ENCODE data around the gene WDR86.

WDR86 gene

DNA sequence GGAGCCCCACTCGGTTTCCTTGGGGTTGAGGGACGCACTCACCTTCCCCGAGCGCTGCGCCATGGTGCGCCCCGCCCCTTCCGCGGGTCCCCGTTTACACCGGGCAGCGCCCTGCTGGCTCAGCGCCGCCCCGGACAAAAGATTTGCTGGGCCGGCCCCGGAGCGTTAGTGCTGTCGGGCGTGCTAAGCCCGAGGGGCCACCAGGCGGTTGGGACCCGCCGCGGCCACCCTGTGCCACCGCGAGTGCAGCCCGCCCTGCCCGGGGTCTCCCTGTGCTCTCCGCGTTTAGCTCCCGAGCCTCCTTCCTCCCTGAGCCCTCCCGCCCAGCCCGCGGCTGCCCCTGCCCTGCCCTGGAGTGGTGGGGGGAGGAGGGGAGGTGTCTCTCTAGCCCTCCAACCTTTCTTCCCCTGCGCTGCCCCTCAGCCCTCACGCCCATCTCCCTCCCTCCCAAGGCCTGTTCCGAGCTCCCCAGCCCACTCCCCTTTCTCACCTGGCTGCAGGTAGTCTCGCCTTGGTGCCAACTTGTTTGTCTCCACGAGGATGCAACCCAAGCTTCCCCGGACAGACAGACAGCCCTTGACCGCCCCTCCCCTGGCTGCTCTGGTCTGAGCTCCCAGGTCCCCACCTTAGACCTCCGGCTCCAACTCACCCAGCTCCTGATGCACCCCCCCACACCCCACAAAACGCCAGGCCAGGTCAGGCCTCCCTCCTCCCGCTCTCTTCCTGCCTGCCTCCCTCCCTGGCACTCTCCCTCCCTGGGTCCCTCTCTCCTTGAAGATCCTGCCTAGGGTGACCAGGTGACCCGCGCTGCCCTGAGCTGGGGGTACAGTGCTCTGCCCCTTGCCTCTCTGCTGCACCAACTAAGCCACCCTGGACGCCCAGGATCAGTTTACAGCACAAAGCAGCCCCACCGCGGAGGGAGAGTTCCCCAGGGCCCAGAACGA, 30.3 kb upstream of the WDR86 start, which contains the start of gene CRYGN:
CRYGN (minus strand) TSS at position 287 of the 944 bp plus-strand sequence; CDS start at position 63, 224 bp downstream.
- no peak for DNase-seq (ENCODE audit: low read depth)

DNA sequence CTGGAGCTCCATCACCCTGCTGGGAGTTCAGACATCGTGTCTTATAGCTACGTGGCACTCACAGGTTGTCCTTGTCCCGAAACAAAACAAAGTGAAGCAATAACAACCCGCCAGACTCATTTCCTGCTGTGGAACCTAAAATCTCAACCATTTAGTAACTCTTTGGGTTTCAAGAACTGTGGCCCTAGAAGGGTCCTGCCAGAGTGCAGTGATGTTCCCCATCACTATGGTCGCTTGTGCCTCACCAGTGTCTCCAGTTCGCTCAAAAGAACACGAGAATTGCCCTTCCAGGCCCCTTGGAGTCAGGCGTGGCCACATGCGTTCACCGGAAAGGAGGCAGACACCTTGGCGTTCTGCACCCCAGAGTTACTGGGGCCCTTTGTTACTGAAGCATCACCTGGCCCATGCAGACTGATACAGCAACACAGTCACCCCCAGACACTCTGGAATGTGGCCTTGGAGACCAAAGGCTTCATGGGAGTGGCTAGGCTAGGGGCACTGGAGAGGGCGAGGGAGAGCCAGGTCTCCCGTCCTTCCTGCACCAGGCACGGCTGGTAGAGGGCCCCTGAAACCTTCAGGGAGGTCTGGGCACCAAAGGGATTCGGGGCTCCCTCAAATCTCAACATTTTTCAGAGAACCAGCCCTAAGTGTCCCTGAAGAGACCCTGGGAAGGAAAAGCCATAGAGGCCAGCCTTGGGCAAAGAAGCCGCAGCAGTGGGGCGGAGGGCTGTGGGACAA, 29.2 kb upstream of the WDR86 start:
- no peak for DNase-seq (ENCODE audit: low read depth)

DNA sequence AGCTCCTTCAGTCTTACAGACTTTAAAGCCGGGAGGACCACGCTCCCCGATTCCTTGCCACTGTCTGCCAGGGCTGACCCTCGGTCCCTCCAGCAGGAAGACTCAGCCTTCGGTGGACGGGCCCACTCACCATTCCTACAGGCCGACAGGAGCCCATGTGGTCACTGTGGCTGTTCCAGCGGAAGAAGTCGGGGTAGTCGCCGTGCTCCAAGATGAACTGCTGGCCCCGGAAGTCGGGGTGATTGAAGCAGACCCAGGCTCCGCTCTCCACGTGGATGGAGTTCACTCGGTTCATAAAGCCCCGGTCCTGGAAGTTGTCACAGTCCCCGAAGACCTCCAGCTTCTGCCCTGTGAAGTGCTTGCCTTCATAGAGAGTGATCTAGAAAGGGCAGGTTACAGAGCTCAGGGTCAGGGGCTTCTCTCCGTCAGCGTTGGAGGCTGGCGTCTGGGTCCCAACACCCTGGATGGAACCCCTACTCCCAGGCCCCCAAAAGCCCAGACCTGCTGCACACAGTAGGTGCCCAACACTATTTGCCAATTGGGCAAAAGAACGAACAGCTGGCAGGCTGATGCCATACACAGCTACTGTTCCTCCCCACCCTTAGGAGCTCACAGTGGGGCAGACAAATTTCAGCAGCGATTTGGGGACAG, 28.2 kb upstream of the WDR86 start:
- no peak for DNase-seq (ENCODE audit: low read depth)

- no peak for DNase-seq (ENCODE audit: low read depth)
Observed at GRCh38 chr7:151437159-151437553, 27.3 kb upstream of the WDR86 start.

- DNase-seq (ENCODE audit: low read depth) = no peak
Observed at GRCh38 chr7:151436446-151437158, 26.8 kb upstream of the WDR86 start.

GRCh38 chr7:151435971-151436370, 26.1 kb upstream of the WDR86 start:
- no peak for DNase-seq (ENCODE audit: low read depth)

DNA sequence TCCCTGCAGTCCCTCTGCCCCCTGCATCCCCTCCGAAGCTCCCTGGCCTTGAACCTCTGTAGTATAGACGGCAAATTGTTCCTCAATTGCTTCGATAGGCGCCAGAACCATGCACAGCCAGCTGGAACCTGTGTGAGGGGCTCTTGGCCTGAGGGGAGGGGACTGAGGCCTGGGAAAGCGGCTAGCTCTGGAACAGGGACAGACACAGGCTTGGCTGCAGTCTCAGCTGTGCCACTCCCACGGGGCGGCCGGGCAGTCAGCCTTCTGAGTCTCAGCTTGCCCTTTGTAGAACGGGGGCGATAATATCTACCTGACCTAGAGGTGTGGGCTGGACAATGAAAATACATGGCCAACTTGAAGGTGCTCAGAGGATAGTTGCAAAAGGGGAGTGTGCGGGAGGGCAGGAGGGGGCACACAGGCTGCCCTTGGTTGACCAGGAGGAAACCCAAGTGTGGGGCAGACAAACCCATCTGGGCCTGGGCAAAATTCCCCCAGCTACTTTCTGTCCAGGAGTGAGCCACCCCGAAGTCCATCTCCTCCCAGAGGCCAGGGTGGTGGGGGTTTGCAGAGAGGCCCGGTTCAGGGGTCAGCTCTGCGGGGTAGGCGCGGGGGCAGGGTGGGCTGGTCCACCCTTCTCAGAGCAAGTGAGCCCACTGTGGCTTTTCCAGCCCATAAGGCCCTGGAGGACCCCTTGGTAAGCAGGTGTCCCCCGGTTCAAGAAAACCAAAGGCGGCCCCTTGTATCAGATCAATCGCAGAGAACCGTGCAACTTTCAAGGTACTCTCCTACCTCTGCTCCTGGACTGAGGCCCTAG, 25.5 kb upstream of the WDR86 start:
- no peak for DNase-seq (ENCODE audit: low read depth)

DNA sequence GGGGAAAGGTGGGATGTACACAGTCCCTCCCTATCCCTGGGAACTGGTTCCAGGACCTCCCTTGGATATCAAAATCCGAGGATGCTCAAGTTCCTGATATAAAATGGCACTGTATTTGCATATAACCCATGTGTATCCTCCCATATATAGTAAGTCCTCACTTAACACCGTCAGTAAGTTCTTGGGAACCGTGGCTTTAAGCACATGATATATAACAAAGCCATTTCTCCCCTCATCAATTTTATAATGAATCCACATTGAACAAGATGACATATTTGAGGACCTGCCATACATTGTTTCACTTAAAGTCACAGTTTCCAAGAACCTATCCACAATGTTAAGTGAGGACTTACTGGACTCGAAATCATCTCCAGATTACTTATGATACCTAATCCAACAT, 24.7 kb upstream of the WDR86 start:
- DNase-seq (ENCODE audit: low read depth) = no peak

- no peak for DNase-seq (ENCODE audit: low read depth)
Observed at GRCh38 chr7:151433721-151434400, 24.0 kb upstream of the WDR86 start.

DNA sequence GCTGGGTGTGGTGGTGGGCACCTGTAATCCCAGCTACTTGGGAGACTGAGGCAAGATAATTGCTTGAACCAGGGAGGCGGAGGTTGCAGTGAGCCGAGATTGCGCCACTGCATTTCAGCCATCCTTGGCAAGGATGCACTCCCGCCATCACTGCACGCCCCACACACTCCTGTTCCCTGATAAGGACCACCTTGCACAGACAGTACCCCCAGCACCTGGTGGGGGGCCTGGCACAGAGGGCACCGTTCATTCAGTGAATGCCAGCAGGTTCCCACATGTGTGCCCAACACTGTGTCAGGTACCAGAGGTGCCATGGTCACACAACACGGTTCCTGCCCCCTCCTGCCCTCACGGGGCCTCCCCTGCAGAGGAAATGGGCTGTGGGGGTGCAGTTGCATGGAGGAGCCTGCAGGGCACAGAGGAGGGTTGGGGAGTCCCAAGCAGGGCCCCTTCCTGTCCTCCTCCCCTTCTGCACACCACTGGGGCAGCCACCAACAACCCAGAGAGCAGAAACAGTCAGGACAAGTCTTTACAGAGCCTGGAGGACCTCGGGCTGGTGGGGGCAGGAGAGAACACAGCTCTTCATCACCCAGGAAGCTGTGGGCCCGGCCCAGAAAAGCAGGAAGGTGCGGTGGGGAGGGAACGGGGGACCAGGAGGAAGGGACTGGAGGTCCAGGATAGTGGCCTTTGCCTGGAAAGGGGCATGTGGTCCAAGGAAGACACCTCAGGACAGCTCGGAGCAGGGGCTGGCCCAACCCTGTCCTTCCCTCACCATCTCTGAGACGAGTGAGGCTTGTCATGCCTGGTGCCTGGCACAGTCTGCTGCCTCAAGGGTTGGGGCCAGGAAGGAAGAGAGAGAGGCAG, 23.1 kb upstream of the WDR86 start:
- DNase-seq (ENCODE audit: low read depth) = peak; percentile 20

DNA sequence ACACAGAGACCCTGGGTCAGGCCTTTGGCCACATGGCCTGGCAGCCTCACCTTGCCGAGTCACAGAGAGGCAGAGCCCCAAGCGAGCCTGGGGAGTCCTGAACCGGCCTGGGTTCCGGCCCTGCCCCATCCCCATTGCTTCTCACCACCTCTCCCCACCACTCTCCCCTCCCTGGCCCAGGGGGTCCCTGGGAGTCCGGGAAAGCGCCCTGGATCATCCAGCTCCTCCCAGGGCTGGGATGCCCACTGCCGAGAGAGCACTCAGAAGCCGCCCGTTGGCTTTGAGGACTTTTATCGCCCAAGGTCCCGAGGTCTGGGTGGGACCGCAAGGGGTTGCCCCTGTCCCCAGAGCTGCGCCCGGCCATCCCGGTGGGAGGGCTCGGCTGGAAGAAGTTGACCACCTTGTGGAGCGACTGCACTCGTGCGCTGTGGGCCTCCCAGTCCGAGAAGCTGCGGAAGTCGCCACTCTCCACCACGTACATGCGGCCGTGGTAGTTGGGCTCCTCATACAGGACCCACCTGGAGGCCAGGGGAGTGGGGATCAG, 22.0 kb upstream of the WDR86 start:
- no peak for DNase-seq (ENCODE audit: low read depth)

- no peak for DNase-seq (ENCODE audit: low read depth)
Observed at GRCh38 chr7:151431281-151431767, 21.5 kb upstream of the WDR86 start.

GRCh38 chr7:151430391-151431205, 20.8 kb upstream of the WDR86 start:
- DNase-seq (ENCODE audit: low read depth) = no peak

DNA sequence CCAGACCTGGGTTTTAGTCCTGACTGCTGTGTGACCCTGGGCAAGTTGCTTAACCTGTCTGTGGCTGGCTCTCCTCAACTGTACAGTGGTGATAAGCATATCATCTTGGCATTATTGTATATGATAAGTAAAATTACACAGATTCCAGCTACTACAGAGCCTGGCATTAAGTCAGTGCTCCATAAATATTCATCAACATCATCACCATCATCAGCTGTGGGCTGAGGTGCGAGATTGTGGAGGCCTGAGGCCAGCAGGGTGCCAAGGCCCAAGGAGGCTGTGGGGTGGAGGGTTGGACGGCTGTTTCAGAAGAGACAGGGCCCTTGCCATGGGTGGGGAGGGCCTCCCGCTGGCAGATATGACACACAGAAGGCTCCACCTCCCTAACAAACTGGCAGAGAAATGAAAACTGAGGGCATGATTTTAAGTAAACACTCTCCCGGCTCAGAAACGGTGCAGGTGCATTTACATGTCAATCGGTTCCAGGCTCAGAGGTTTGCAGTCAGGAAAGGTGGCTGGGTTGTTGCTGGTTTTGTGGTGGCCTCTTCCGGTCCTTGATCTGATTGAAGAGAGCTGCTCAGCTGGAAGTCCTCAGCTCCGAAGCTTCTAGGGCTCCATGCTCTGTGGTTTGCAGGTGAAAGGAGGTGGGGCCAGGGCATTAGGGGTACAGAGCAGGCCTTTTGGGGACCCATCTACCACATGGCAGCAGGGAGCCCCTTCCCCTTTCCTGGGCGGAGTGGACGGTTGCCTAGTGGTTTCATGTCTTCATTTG, 19.9 kb upstream of the WDR86 start:
- DNase-seq (ENCODE audit: low read depth) = peak; percentile 33

DNA sequence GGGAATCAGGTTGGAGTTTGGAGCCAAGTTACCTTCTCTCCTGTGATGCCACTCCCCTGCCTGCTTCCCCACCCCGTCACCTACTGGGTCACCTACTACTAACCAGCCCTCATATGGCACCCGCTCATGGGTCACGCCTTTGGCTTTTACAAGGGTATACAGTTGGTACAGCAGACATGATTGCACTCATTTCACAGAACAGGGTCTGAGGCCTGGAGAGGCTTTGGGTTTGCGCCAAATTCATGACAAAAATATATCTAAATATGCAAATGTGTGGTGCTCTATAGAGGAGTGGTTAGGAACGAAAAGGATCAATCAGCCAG, 19.4 kb upstream of the WDR86 start:
- no peak for DNase-seq (ENCODE audit: low read depth)

- DNase-seq (ENCODE audit: low read depth) = no peak
Observed at GRCh38 chr7:151428378-151429236, 18.8 kb upstream of the WDR86 start.

Data from activated T-cell treated with anti-CD3 and anti-CD28 coated beads for 1 hour (primary cell).